Activated CD4-positive, alpha-beta T cell treated with anti-CD3 and anti-CD28 coated beads, Interleukin-10, Interleukin-2, amounts not matched to agents 100 ng/mL and 50 ng/mL, durations not matched to agents 16 hours and 8 hours (primary cell): ENCODE measurements around the gene CELF4.
A peak's percentile ranks its signal among the peaks of the same experiment; 100 is the strongest.

Experiments
- DNase-seq: peaks from one replicate; pipeline ENCODE4 v3.0.0-alpha.2; 2020

CELF4 gene

DNA sequence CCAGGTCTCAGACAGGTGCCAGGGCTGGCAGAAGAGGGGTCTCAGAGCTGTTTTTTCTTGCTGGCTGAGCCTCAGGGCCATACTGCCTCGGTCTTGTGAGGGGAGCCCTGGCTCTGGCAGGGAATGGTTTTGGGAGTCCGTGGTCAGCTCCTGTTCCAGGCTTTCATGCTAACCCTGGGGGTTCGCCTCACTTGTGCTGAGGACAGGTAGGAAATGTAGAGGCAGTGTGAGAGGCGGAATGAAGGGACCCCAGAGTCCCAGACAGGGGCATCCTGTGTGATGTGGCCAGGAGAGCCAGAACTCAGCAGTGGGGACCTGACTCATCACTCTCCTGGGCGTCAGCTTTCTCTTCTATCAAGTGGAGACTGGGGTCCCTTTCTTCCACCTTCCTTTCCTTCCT, 5.7 kb upstream of the CELF4 start:
- no peak for DNase-seq

DNA sequence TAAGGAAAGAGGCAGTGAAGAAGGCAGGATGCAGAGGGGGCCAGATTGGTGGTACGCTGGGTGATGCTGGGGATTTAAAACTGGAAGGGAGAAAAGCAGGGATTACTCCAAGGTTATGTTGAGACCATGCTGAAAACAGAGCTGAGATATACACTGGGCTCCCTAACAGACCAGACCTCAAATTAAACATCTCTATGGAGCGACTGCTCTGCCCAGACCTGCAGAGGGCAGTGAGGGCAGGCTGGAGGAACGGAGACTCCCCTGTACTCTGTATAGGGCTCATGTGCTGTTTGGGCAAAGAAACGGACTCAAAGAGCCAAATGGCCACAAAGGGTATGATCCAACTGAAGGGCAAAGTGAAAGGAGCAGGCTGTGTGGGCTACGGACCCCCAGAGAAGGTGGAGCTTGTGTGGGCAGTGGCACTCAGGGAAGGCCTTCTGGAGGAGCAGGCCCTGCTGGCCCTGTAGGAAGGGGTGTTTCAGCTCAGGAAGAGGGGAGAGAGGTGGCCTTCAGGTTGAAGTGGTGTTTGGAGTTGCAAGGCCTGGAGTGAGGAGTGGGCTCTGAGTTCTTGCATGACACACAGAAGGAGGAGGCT, 4.8 kb upstream of the CELF4 start:
- no peak for DNase-seq

DNA sequence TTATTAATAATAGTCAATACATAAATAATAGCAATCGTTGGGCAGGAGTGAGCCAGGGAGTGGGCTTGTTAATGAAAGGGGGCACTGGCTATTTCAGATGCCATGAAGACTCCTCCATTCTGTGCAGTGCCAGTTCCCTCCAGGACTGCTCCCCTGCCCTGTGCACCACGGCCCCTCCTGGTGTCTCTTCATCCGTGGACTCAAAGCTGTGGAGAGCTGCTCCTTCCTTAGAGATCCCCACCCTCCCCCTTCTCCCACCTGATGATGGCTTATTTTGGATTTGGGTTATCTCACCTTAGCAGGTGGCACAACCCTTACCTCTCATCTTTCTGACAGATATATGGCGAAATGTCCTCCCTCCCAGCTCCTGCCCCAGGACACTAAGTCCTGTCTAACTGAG, 3.1 kb upstream of the CELF4 start:
- no peak for DNase-seq

DNA sequence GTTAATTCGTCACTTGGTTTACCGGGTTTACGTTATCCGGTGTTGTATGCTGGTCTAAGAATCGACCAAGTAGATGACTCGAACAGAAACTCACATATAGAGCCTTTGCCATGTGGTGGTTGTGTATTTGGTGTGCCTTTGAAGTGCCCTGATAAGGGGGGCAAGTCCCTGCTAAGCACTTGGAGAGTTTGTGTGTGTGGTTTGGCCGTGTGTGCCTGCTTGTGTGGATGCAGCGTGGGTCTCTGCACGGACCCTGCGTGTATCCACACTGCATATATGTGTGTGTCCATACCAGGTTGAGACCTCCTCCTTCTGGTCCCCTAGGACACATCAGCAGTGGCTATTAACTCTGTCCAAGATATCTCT, 2.4 kb upstream of the CELF4 start:
- peak; percentile 9 for DNase-seq

DNA sequence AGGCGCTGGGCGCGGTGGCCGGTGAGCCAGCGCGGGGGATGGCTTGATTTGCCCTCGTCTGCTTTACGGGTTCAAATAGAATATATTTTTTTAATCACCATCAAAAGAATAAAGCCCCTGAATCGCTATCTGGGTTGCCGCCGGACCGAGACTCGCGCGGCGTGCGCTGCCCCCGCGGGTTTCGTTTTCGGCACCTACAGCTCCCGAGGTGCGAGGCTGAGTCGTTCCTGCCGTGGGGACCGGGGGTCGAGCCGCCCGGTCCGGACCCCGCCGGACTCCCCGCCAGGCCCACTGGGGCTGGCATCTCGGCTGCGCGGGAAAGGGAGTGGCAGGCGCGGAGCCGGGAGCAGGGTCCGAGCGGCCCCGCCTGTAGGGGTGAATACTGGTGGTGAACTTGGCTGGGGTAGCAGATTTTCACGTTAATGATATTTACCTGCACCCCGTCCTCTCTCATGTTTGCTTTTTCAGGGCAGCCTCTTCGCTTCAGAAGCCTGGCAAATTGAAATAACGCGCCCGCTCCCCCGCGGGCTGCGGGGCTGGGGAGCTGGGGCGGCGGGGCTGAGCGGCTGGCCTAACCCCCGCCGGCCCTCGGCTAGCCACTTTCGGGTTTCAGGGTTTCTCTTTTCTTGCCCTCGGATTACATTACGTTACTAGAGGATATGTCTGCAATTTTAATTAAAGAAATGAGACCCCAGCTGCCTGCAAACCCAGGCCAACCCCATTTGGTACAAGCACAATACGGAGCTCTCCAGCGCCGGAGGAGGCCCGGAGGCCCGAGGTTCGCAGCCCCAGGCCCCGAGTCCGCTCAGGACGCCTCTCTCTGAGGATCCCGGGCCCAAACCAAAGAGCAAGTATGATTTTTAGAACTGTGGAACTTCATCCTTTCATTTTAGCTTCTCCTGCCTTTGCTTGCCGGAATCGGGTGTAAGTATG, 1.7 kb upstream of the CELF4 start:
- no peak for DNase-seq

DNA sequence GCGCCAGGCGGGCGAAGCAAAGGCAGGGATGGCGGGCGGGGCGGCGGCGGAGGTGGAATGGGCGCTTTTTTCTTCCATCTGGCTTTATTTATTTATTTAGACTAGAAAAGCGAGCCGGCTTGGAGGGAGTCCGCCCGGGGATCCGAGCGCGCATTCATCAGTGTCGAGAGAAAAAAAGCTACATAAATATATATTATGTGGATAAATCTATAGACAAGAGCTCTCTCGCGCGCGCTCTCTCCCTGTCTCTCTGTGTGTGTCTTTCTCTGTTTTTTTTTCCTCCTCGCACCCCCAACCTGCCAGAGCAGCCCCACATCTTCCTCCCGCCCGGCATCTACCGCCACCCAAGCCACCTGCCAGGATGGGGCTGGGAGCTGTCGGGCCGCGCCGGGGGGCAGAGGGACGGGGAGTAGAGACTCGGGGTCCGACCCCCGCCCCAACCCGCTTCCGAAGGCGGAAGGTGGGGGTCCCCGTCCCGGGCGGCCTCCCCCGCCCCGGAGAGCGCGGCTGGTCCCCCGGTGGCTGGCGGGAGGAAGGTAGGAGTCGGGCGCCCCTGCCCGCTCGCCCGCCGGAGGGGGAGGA, 972 bp upstream of the CELF4 start:
- no peak for DNase-seq

DNA sequence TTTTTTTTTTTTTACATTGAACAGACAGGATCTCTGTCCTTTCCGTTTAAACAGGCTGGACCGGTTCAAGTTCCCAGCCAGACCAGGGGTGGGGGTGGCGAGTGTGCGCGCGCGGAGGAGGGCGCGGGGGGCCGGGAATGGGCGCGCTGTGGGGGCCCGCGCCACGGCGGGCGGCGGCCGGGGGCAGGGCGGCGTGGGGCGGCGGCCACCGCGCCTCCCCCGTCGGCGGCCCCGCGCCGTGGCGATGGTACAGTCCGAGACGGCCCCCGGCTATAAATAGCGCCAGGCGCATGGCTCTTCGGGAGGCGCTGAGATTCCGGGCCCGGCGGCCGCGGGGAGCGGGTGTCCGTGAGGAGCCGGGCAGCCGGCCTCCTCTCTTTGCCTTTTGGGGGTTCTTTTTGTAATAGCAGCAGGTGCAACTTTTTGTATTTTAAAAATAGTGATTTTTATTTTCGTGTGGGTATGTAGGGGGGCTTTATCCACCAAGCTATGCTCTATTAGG, 430 bp upstream of the CELF4 start:
- DNase-seq = no peak

DNA sequence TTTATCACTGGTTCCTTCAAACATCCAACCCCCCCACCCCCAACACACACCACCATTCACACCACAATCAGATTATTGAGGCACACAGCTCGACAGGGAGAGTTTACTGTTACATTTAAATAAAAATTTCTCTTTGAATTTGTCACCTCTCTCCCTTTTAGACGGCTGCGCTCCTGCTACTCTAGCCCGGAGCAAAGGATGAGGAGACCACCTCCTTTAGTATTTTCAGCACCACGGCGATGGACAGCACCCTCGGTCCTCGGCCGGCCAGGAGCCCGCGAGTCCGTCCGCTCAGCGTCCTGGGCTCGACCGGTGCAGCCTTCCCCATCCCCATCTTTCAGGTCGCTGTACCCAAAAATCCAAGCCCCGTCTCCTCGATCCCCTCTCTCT, 892 bp downstream of the CELF4 start:
- DNase-seq = no peak

DNA sequence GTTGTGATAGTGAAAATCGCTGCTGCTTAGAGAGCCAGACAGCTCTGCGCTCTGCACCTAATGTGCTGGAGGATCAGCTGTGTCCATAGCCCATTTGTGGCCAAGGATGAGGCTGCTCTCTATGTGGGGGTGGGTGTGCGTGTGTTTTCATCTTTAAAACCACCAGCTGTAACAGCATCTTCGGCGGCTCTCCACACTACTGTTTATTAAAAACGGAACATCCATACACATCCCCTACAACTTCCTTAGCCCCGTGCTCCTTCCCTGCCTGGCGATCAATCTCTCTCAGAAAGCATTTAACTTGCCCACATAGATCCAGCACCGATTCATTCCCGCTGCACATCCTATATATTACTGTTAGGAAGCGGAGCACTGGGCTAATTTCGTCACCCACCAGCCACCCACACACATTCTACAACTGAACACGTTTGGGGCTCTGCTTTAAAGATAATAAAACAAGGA, 1.6 kb downstream of the CELF4 start:
- no peak for DNase-seq

DNA sequence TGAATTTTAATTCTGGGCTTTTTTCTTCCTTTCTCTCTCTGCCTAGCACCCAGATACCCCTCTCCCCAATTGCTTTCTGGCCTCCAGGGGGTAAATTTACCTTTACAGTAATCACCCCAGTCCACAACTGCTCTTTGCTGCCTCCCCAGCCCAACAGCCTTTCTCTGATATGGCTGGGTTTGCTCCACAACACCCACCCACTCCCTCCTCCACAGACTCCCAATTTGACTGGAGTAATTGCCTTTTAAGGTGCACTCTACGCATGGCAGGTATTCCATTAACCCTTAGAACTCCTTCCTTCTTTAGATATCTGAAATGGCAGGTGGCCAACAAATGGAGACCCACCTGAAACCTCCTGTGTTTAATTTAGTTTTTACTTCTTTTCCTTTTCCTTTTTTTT, 3.6 kb downstream of the CELF4 start:
- no peak for DNase-seq

DNA sequence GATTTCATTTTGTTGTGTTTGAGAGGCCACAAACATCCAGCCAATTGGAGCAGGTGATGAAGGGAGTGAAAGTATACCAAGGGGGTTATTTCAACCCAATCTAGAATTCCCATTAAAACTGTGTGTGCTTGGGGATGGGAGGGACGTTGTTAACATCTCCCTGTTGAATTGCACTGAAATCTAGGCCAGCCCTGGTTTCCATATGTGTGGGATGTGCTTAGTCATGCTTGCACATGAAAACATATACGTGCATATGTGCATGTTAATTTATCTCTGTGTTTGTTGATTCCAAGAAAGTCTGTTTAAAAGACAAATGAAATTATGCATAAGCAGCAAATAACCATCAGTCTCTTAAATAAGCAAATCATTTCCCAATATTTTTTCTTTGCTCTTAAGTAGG, 5.6 kb downstream of the CELF4 start:
- DNase-seq = no peak

DNA sequence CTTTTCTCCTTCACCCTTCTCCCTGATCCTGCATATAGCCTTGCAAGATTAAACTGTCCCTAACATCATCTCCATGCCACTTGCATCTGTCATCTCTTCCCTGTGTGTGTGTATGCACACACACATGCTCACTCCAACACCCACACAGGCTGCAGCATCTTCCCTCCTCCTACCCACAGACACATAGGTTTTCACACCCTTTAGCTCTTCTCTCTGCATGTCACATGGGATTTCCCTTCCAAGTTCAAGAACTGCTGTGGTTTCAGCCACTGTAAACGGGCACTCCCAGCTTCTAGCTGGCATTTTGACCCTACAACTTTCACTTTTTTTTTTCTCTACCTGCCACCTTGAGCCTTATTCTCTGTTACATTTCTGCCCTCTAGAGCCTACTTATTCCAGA, 6.4 kb downstream of the CELF4 start:
- peak; percentile 2 for DNase-seq

DNA sequence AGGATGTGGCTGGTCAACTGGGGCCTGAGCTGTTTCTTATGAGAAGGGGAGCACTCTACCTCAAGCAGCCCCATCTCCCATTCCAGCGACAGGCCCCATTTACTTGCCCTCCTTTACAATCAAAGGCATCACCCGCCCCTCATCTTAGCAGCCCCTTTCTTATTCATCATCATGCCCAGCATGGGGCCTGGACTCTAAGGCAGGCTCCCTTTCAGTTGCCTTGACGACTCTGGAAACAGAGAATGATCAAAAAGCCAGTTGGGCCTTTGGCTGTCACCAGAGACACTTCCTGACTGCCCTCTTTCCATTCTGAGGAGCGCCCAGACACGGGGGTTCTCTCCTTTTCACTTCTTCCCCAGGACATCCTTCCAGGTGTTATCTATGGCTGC, 11.2 kb downstream of the CELF4 start:
- no peak for DNase-seq

DNA sequence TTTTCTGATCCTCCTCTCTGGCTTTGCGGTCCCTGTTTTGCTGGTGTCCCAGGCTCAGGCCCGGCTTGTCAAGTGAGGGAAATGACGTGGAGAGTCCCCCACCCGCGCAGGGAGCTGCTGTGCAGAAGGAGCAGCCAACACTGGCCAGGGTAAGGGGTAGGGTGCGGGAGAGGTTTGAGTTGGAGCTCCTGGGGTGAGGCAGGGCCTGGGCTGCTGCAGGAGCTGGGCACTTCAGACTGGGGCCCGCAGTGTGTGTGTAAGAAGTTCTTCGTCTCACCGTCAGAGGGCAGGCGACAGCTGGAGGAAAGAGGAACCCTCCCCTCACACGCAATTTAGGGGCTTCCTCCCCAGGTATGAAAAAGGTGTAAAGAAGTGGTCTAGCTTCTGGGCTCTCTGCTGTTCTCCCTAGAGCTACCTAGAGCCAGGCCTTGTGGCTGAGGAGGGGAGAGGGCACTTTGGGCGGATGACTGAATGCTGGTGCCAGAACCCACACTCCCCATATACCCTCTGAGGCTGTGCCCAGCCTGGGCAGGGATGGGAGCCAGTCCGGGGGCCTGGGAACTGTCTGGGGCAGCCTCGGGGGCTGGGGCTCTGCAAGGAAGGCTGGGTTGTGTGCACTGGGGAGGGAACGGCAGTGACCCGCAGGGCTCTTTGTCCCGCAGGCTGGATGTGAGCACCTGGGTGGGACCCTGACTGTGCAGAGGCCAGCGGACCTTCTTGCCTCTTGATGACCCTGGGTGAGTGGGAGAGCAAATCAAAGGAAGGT, 11.8 kb downstream of the CELF4 start:
- no peak for DNase-seq

DNA sequence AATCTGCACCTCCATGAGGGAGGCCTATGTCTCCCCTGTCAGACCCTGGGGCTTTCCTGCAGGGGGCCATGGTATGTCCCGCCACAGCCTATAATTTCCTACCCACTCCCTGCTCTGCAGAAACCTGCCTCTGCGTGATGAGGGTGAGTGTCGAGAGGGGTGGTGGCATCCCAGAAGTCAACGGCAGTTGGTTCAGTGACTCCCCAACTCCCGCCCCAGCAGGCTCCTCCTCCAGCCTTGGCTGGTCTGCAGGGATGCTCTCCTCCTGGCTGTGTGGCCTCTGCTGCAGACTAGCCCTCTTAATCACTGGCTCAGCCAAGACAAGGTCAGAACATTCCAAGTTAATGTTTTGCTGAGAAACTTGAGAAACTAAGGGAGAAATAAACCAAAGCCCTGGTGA, 13.3 kb downstream of the CELF4 start:
- DNase-seq = no peak

DNA sequence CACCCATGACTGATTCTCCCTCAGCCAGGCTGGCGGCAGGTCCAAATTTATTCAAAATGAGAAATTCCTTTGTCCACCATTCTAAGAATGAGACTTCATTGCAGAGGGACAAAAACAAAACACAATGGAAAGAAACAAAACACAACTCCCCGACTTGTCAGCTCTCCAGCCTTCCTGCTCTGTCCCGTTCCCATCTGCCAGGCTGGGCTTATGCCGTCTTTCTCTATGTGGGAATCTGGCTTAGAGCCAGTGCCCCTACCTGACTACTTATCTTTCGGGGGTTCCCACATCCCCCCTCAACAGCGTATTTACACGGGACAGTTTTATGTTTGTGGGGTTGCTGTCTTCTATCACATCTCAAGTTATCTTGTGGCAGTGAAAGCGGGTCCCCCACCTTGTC, 13.8 kb downstream of the CELF4 start:
- no peak for DNase-seq

DNA sequence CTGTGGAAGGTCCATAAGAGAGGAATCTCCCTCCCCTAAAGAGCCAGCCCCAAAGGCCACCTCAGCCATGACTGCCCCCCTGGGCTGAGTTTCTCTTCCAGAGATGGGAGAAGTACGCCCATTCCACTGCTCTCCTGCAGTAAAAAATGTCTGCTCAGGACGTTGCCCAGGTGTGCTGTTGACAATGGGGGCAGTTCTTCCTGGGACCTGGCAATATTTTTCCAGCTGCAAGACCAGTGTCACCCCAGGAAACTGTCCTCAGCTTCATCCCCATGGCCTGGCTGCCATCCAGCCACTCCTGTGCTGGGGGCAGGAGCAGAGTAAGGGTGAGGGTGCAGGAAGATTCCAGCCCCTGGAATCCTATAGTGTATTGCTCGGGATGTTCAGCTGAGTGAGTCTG, 14.3 kb downstream of the CELF4 start:
- DNase-seq = no peak

DNA sequence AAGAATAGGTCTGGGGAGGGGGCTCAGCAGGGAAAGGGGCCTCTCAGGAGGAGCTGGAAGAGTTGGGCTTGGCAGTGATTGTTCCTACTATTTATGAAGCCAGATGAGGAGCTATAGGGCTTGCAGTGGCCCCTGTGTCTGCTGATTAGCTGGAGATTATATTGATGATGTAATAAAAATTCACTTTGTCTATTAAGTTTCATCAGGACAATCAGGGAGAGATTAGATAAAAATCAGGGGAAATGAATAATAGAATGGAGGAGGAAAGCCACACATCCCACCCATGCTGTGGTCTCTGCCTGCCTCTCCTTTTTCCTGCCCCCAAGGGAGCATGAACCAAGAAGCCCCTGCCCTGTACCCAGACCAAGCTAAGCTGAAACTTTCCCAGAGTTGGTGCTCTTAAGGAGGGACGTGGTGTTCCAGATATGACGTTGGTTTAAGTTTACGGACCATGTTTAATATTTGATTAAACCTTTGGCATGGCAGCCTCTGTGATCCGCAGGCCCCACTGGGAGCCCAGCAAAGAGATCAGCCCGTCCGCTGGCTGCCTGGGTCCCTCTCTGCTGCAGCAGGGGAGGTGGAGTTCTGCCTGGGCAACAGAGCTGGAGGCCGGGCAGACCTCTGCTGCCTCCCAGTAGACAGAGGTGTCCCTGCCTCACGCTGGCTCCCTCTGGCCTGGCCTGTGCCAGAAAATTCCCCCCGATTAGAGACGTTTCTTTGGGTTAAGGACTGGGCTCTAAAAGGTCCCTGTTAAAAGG, 15.3 kb downstream of the CELF4 start:
- no peak for DNase-seq

DNA sequence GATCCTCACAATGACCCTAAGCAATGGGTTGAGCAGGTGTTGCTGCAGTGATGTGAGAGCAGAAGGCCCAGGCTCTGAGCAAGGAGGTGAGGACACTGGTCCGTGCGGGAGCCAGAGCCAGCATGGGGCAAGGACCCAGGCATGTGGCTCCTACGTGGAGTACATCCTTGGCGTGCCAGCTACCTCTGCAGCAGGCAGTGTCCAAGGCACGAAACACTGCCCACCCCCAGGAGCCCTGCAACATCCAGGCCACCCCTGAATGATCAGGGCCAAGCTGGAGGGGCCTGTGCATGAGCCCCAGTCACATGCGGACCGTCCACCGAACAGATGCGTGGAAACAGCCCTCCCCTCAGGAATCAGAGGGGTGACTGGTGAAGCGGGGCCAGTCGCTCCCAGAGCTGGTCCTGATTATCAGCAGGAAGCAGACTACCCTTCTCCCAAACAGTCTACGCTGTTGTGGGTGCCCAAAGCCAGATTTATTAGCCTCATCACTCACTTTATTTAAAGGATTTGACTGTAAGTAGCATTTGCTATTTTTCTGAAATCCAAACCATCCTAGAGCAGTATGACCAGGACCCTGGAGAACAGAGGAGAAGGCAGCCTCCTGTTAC, 16.8 kb downstream of the CELF4 start:
- DNase-seq = no peak

DNA sequence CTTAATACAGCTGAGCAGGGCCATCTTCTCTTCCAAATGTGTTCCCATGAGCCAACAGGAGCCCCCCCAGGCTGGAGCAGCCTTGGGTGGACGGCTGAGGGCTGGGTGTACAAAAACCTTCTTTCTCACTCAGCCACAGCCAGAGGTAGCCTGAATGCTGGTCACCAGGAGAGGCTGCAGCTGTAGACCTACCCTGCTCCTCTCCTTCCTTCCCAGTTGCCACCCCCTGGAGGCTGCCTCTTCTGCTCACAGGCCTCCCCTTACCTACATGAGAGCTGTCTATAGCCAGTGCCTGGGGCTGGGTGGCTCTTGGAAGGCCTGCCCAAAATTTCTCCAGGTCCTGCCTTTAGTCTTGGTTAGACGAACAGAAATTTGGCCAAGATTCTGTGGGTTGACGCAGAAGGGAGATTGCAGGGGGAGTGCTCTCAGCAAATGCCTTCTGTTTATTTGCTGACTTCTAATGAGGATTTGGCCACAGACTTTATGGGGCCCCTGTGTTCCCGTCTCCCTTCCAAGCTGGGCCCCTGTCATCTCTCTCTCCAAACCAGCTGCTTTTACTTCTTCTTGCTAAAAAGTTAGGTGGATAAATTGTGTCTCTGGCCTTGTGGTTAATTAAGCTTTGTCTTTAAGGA, 18.3 kb downstream of the CELF4 start:
- no peak for DNase-seq

DNA sequence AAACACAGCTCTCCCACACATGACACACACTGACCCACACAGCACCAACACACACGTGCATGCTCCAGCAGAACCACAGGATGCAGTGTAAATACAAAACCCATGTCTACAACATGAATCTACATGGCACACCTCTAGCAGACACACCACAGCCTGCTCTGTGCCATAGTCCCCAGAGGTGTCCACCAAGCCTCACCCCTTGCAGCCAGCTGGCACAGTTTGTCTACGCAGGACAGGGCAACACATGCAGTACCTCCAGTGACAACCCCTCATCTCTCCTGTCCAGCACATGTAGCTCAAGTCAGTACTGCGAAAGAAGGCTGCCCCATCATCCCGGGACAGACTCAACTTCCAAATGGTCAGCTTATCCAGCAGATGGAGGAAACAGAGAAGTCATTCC, 18.9 kb downstream of the CELF4 start:
- no peak for DNase-seq

DNA sequence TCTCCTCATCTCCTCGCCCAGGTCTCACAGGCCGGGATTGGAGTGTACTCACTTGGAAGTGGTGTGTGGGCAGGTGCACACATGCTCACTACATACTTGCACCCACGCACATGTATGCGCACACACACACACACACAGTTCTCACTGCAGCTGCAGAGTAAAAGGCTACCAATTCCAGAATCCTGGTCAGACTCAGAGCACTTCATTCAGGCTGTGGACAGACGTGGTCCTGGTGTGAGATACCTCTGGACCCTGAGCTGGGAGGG, 19.4 kb downstream of the CELF4 start:
- no peak for DNase-seq
